ENCODE data around the gene GYG2.

- TF ChIP-seq CTCF (IDR thresholded peaks at IDR 0.05; ENCODE audit: insufficient read depth, low read length, poor library complexity, severe bottlenecking) (no peak), EZH2phosphoT487 (conservative IDR thresholded peaks at IDR 0.05; ENCODE audit: low read length) (no peak)
Measured at GRCh38 chrX:2897311-2897689, 68.6 kb downstream of the GYG2 start.

All from SU-DHL-6 (cell line).